Stimulated activated CD4-positive, alpha-beta T cell treated with anti-CD3 and anti-CD28 coated beads, Interleukin-4, amount 100 ng/mL, for 48 hours (primary cell): ENCODE measurements around the gene OGFOD3.

Experiments
- DNase-seq, 2 donors: peaks; one replicate each; pipeline ENCODE4 v3.0.0-alpha.2; 2020; ENCODE audit warnings: low read depth in 2 of 2

The OGFOD3 gene

GRCh38 chr17:82406131-82406671 lies 12.2 kb downstream of the OGFOD3 start:
- no peak for DNase-seq

- no peak for DNase-seq
Measured at GRCh38 chr17:82405051-82405450, 13.3 kb downstream of the OGFOD3 start.

GRCh38 chr17:82403662-82404660 lies 14.4 kb downstream of the OGFOD3 start:
- no peak for DNase-seq

- no peak for DNase-seq
Measured at GRCh38 chr17:82402865-82403264, 15.5 kb downstream of the OGFOD3 start.

- DNase-seq: peak; percentile 38 to 48
Measured at GRCh38 chr17:82400830-82401229, 17.6 kb downstream of the OGFOD3 start.

GRCh38 chr17:82400206-82400605 lies 18.2 kb downstream of the OGFOD3 start:
- no peak for DNase-seq

- DNase-seq: no peak
Measured at GRCh38 chr17:82399601-82400101, 18.7 kb downstream of the OGFOD3 start.

- no peak for DNase-seq
Measured at GRCh38 chr17:82399041-82399441, 19.3 kb downstream of the OGFOD3 start.

- no peak for DNase-seq
Measured at GRCh38 chr17:82397449-82398335, 20.7 kb downstream of the OGFOD3 start.

- DNase-seq: no peak
Measured at GRCh38 chr17:82396601-82397435, 21.6 kb downstream of the OGFOD3 start.

- no peak for DNase-seq
Measured at GRCh38 chr17:82394278-82394677, 24.1 kb downstream of the OGFOD3 start.

GRCh38 chr17:82392941-82393340 lies 25.4 kb downstream of the OGFOD3 start:
- no peak for DNase-seq

- DNase-seq: no peak
Measured at GRCh38 chr17:82392209-82392920, 26.0 kb downstream of the OGFOD3 start.

GRCh38 chr17:82391496-82392066 lies 26.8 kb downstream of the OGFOD3 start:
- DNase-seq: no peak

- DNase-seq: no peak
Measured at GRCh38 chr17:82390860-82391435, 27.4 kb downstream of the OGFOD3 start.

GRCh38 chr17:82390015-82390859 lies 28.1 kb downstream of the OGFOD3 start:
- no peak for DNase-seq

- DNase-seq: no peak
Measured at GRCh38 chr17:82389379-82389778, 29.0 kb downstream of the OGFOD3 start.

- DNase-seq: no peak
Measured at GRCh38 chr17:82388922-82389283, 29.5 kb downstream of the OGFOD3 start.
